Loucy (cell line): ENCODE measurements around the gene DDX18.

ENCODE experiments used
- H2AFZ ChIP-seq: fragments of 200-600 bp; sonication (generic); 2 replicates; pipeline ENCODE4 v1.6.0; 2016; ENCODE audit warnings: antibody characterized with exemption, mild to moderate bottlenecking, low read length, moderate library complexity
- H3F3A ChIP-seq: fragments of 200-600 bp; 2 replicates; pipeline ENCODE4 v1.6.0; 2016; ENCODE audit warnings: antibody characterized with exemption, low read depth, mild to moderate bottlenecking
- H3K27me3 ChIP-seq: fragments of 200-600 bp; sonication (generic); 2 replicates; pipeline ENCODE4 v1.6.1; 2014; ENCODE audit warnings: low read length, mild to moderate bottlenecking; ENCODE audit not compliant: insufficient read depth, poor library complexity, severe bottlenecking
- H3K36me3 ChIP-seq: fragments of 200-600 bp; sonication (generic); 2 replicates; pipeline ENCODE4 v1.6.1; 2016; ENCODE audit warnings: low read length; ENCODE audit not compliant: insufficient read depth
- H3K4me1 ChIP-seq: fragments of 200-600 bp; sonication (generic); 2 replicates; pipeline ENCODE4 v1.5.1; 2014; ENCODE audit warnings: low read length, mild to moderate bottlenecking; ENCODE audit not compliant: insufficient read depth, poor library complexity, severe bottlenecking
- H3K4me2 ChIP-seq: fragments of 200-600 bp; sonication (generic); 2 replicates; pipeline ENCODE4 v1.6.0; 2014; ENCODE audit warnings: antibody characterized with exemption, low read length, low read depth, mild to moderate bottlenecking; ENCODE audit not compliant: poor library complexity, severe bottlenecking
- H3K4me3 ChIP-seq: fragments of 200-600 bp; sonication (generic); 2 replicates; pipeline ENCODE4 v1.5.1; 2014; ENCODE audit warnings: low read length, mild to moderate bottlenecking, mixed read lengths; ENCODE audit not compliant: poor library complexity, severe bottlenecking
- H3K79me2 ChIP-seq: fragments of 200-600 bp; sonication (generic); 2 replicates; pipeline ENCODE4 v1.6.1; 2014; ENCODE audit warnings: low read length; ENCODE audit not compliant: insufficient read depth
- H3K9ac ChIP-seq: fragments of 200-600 bp; sonication (generic); 2 replicates; pipeline ENCODE4 v1.6.0; 2014; ENCODE audit warnings: mild to moderate bottlenecking, low read depth, low read length, moderate library complexity; ENCODE audit not compliant: poor library complexity, severe bottlenecking
- H3K9me2 ChIP-seq: fragments of 200-600 bp; sonication (generic); replicated peaks from 2 replicates; pipeline ENCODE4 v1.6.1; 2016; ENCODE audit warnings: low read depth, low read length, mixed read lengths
- H3K9me3 ChIP-seq: fragments of 200-600 bp; sonication (generic); 2 replicates; pipeline ENCODE4 v1.6.1; 2014; ENCODE audit warnings: mild to moderate bottlenecking, antibody characterized with exemption, low read length, low read depth; ENCODE audit not compliant: insufficient read depth
- H4K20me1 ChIP-seq: fragments of 200-600 bp; sonication (generic); 2 replicates; pipeline ENCODE4 v1.6.0; 2014; ENCODE audit warnings: antibody characterized with exemption, low read length, mild to moderate bottlenecking; ENCODE audit not compliant: insufficient read depth, poor library complexity, severe bottlenecking
- CTCF ChIP-seq: fragments of 200-600 bp; sonication (generic); conservative IDR thresholded peaks from 2 replicates; pipeline ENCODE4 v1.5.1; 2014; ENCODE audit warnings: mild to moderate bottlenecking, antibody characterized with exemption, low read length
- EZH2phosphoT487 ChIP-seq: fragments of 200-600 bp; IDR thresholded peaks from 2 replicates; pipeline ENCODE4 v1.6.1; 2018; ENCODE audit warnings: antibody characterized with exemption, mild to moderate bottlenecking, moderate library complexity, borderline replicate concordance

DDX18 gene

GRCh38 chr2:117875786-117876185 is 61.3 kb downstream of the DDX18 start:
- no peak overlapping the region for H3K9ac ChIP-seq
- no peak overlapping the region for H3K4me3 ChIP-seq
- no peaks in the 10 kb centered on the region for H3K4me1 ChIP-seq
- H3K9me2 ChIP-seq, result no peaks in the 10 kb centered on the region
- H3K27me3 ChIP-seq, result no peaks in the 10 kb centered on the region
- no peaks in the 10 kb centered on the region for H3K9me3 ChIP-seq
- no peak for TF ChIP-seq EZH2phosphoT487
- no peak for TF ChIP-seq CTCF
- H3K4me2 ChIP-seq, result no peak overlapping the region
- H3K36me3 ChIP-seq, result no peaks in the 10 kb centered on the region
- H4K20me1 ChIP-seq, result no peaks in the 10 kb centered on the region
- H3F3A ChIP-seq, result no peaks in the 10 kb centered on the region
- H3K79me2 ChIP-seq, result no peaks in the 10 kb centered on the region
- H2AFZ ChIP-seq, result no peak overlapping the region

GRCh38 chr2:117879003-117879402 is 64.5 kb downstream of the DDX18 start:
- H3K27me3 ChIP-seq, result no peaks in the 10 kb centered on the region
- no peak for TF ChIP-seq CTCF
- no peak for TF ChIP-seq EZH2phosphoT487

More at GRCh38 chr2:117879003-117879402, 64.5 kb downstream of the DDX18 start:
- H3K79me2 ChIP-seq, result no peaks in the 10 kb centered on the region
- H3K4me3 ChIP-seq, result no peak overlapping the region
- H3K9me3 ChIP-seq, result peaks cover 3% of the 10 kb centered on the region; the same call in 1 of the 2 replicates
- H3K9me2 ChIP-seq, result no peaks in the 10 kb centered on the region
- H2AFZ ChIP-seq, result no peak overlapping the region
- no peak overlapping the region for H3K9ac ChIP-seq
- no peak overlapping the region for H3K4me2 ChIP-seq
- H4K20me1 ChIP-seq, result no peaks in the 10 kb centered on the region
- no peaks in the 10 kb centered on the region for H3K4me1 ChIP-seq
- H3K36me3 ChIP-seq, result no peaks in the 10 kb centered on the region
- H3F3A ChIP-seq, result no peaks in the 10 kb centered on the region
